ACC112 (cell line): ENCODE data around the gene RSPH9.

Experiments used
- H2AFZ ChIP-seq: fragments of 200-600 bp; sonication (generic); one replicate; pipeline ENCODE4 v1.6.0; 2017; ENCODE audit warnings: antibody characterized with exemption, low read length; ENCODE audit not compliant: unreplicated experiment
- H3K27ac ChIP-seq: fragments of 200-600 bp; sonication (generic); 2 replicates; pipeline ENCODE4 v1.5.1; 2014; ENCODE audit warnings: low read depth, mild to moderate bottlenecking, antibody characterized with exemption, low read length, moderate library complexity
- H3K27me3 ChIP-seq: fragments of 200-600 bp; sonication (generic); 2 replicates; pipeline ENCODE4 v1.6.1; 2014; ENCODE audit warnings: mild to moderate bottlenecking, antibody characterized with exemption, low read length, moderate library complexity, mixed read lengths; ENCODE audit not compliant: insufficient read depth
- H3K36me3 ChIP-seq: fragments of 200-600 bp; sonication (generic); 2 replicates; pipeline ENCODE4 v1.6.1; 2016; ENCODE audit warnings: mild to moderate bottlenecking, antibody characterized with exemption, low read length, moderate library complexity, mixed read lengths; ENCODE audit not compliant: insufficient read depth
- H3K4me1 ChIP-seq: fragments of 200-600 bp; sonication (generic); one replicate; pipeline ENCODE4 v1.6.1; 2016; ENCODE audit warnings: low read length, mixed read lengths; ENCODE audit not compliant: insufficient read depth, unreplicated experiment, control insufficient read depth
- H3K4me3 ChIP-seq: fragments of 200-600 bp; sonication (generic); 2 replicates; pipeline ENCODE4 v1.5.1; 2014; ENCODE audit warnings: mild to moderate bottlenecking, low read depth, low read length
- H3K79me2 ChIP-seq: fragments of 200-600 bp; sonication (generic); one replicate; pipeline ENCODE4 v1.6.0; 2016; ENCODE audit warnings: low read length; ENCODE audit not compliant: control insufficient read depth, unreplicated experiment, insufficient read depth

The RSPH9 gene

GRCh38 chr6:43616725-43617472 is 27.9 kb upstream of the RSPH9 start:
- Histone ChIP-seq H3K27me3 (no peaks in the 10 kb centered on the region), H3K27ac (no peak overlapping the region), H3K79me2 (no peaks in the 10 kb centered on the region), H3K36me3 (peaks cover 34% of the 10 kb centered on the region), H3K4me1 (peaks cover 8% of the 10 kb centered on the region), H3K4me3 (no peak overlapping the region), H2AFZ (no peak overlapping the region)

DNA sequence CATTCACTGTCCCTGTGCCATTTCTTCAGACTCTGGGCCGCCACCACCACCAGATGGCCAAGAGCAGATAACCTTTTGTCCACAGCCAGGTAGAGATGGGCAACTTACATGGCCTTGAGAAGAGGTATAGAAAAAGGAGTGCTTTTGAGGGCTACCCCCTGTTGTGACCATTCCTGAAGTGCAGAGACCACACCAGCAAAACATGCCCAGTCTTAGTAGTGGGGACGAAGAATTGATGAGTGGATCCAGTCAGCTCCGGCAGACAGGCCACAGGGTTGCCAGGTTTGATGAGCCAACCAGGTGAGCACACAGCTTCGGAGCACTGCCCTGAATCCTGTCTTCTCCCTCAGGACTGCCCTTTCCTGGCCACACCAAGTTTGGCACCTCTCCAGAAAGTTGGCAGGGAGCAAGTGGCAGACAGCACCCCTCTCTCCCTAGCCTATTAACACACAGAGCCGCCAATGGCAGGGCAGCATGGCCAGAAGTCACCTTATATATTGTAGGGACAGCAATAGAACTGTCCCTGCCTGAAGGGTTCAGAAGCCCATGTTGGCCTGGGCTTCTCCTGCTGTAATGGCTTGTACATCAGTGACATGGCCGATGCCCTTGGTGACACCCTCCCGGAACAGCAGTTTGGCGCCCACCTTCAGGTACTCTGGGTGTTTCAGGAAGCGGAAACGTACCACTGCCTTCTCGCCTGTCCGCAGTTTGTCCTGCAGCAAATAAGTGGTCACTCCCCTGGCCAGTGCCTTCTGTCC is 23.6 kb upstream of the RSPH9 start:
- peaks cover 5% of the 10 kb centered on the region for H3K4me1 ChIP-seq
- peaks cover 13% of the 10 kb centered on the region for H3K79me2 ChIP-seq
- H3K27me3 ChIP-seq = no peaks in the 10 kb centered on the region
- H3K4me3 ChIP-seq = no peak overlapping the region
- no peak overlapping the region for H3K27ac ChIP-seq
- peaks cover 56% of the 10 kb centered on the region for H3K36me3 ChIP-seq
- no peak overlapping the region for H2AFZ ChIP-seq

- peaks cover 59% of the 10 kb centered on the region for H3K36me3 ChIP-seq
These were observed 23.0 kb upstream of the RSPH9 start for GRCh38 chr6:43621836-43622180.

DNA sequence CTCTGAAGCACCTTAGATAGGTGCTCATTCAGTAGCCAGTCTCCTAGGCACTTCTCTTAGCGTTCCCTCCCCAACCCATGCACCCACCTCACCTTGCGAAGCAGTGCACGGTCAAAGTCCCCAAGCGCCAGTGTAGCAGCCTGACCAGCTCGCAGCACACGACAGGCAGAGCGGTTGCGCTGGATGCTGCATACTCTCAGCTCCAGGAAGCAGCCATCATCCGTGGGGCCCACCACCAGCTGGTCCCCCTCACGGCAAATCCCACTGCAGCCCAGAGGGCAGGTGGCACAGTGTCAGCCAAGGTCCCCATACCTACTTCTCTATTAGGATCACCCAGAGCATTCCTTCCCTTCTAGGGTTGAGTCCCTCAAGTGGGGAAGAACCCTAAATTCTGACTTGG is 22.3 kb upstream of the RSPH9 start:
- no peak overlapping the region for H3K27ac ChIP-seq
- H3K36me3 ChIP-seq = peaks cover 59% of the 10 kb centered on the region

More at GRCh38 chr6:43621836-43622180, 23.0 kb upstream of the RSPH9 start:
- H3K27me3 ChIP-seq = no peaks in the 10 kb centered on the region
- H3K27ac ChIP-seq = no peak overlapping the region
- peaks cover 11% of the 10 kb centered on the region for H3K4me1 ChIP-seq
- H3K4me3 ChIP-seq = no peak overlapping the region
- no peak overlapping the region for H2AFZ ChIP-seq
- peaks cover 19% of the 10 kb centered on the region for H3K79me2 ChIP-seq

DNA sequence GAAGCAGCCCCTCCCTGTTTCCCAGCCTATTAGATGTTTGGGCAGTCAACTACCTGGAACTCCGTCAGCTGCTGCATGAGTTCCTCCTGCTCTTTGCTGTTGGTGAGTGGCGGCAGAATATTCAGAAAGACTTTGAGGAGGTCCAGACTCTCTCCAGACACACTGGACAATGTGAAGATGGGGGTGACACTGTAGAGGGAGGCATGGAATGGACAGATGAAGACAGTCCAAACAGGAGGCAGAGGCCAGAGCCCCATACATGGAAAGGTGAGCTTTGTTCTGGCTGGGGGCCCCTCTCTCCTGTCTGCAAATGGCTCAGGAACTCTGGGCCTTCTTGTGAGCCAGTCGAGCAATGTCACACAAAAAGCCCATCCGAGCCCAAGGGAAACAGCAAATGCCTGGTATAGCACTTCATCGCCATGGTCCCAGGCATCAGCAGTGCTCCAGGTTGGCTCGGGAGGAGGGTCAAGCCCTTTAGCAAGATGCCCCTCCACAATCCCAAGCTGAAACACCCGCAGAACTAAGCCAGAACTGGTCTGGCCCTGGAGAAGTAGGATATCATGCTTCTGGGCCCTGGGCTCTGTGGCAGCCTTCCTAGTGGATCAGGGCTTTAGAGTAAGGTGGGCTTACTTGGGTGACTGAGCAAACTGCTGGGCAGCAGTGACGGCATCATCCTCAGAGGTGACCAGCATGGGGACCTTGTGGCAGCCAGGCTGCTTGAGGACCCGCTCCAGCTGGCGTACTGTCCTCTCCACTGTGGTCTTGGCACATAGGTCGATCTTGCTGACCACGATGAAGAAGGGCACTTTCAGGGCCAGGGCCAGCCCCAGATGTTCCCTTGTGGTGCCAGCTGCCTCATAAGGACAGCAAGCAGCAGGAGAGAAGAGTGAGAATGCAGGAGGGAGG is 20.7 kb upstream of the RSPH9 start:
- Histone ChIP-seq H3K4me3 (no peak overlapping the region), H3K4me1 (peaks cover 21% of the 10 kb centered on the region), H2AFZ (no peak overlapping the region), H3K36me3 (peaks cover 59% of the 10 kb centered on the region), H3K27me3 (no peaks in the 10 kb centered on the region), H3K79me2 (peaks cover 40% of the 10 kb centered on the region), H3K27ac (no peak overlapping the region)

More for the DNA sequence above, 22.3 kb upstream of the RSPH9 start:
- Histone ChIP-seq H3K4me1 (peaks cover 17% of the 10 kb centered on the region), H3K79me2 (peaks cover 26% of the 10 kb centered on the region), H3K27me3 (no peaks in the 10 kb centered on the region), H3K4me3 (no peak overlapping the region), H2AFZ (no peak overlapping the region)

DNA sequence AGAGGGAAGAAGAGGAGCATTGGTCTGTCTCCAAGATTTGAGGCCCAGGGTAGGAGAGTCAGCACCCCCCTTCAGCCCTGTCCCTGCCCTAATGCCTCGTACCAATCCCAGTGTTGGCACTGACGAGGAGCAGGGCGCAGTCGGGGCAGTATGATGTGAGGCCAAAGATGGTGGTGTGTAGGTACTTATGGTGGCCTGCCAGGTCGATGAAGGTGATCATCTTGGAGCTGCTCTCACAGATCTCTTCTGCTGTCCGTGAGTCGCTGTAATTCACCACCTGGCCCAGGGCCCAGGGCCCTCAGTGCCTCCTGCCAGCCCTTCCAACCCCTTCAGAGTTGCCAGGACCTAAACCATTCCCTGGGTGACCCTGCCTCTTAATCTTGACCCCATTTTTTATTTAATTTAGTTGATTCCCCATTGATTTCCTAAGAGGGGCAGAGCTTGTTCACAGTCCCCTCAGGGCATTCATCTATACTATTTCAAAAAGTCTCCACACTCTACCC is 20.0 kb upstream of the RSPH9 start:
- Histone ChIP-seq H3K4me1 (peaks cover 21% of the 10 kb centered on the region), H3K79me2 (peaks cover 40% of the 10 kb centered on the region), H3K4me3 (no peak overlapping the region), H2AFZ (no peak overlapping the region), H3K27me3 (no peaks in the 10 kb centered on the region), H3K27ac (no peak overlapping the region), H3K36me3 (peaks cover 55% of the 10 kb centered on the region)

- 0 out of 2 replicates have a peak overlapping the region, but pooled peaks have one; percentile 99 for H3K4me3 ChIP-seq
- H3K27ac ChIP-seq = peak overlapping the region; percentile 93; the same call in 1 of the 2 replicates
- H3K4me1 ChIP-seq = peaks cover 25% of the 10 kb centered on the region
- H2AFZ ChIP-seq = no peak overlapping the region
- peaks cover 50% of the 10 kb centered on the region for H3K36me3 ChIP-seq
- peaks cover 40% of the 10 kb centered on the region for H3K79me2 ChIP-seq
- no peaks in the 10 kb centered on the region for H3K27me3 ChIP-seq
These were observed 19.3 kb upstream of the RSPH9 start for GRCh38 chr6:43625393-43625992.

DNA sequence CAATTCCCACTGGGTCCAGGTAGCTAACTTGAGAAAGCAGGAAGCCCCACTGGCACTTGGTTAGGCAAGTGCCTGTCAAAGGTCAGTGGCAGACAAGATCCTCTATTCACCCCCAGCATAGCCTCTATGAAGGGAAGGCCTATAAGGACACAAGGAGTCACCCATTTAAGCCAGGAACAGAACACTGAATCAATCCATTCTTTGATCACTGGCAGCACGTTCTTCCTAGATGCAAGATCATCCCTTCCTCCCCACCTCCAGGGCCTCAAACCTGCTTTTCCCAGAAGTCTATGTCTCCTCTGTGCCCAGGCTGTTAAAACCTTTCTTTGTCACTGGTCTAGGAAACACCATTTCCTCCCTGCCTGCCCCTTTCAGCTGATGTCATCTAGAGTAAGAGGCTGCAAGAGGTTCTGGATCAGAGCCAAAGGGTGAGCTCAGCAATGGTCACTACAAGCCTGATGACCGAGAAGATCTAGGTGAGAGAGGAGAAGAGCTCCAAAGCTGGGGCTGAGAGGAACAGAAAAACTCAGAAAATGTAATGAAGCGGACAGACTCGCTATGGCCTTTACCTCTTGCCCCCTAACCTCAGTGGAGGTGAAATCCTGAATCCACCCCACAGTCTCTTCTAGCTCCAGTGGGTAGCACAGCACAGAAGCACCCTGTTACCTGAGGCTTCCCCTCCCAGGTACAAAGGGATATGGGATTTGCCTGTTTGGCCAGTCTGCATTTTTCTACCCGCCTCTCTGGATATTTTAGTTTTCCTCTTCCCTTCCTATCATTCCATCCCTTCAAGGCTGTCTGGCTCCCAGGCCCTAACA is 17.6 kb upstream of the RSPH9 start:
- H3K36me3 ChIP-seq = peaks cover 36% of the 10 kb centered on the region
- no peaks in the 10 kb centered on the region for H3K27me3 ChIP-seq
- peak overlapping the region; percentile 99 for H3K4me3 ChIP-seq
- H3K4me1 ChIP-seq = peaks cover 31% of the 10 kb centered on the region
- H2AFZ ChIP-seq = no peak overlapping the region
- H3K79me2 ChIP-seq = peaks cover 40% of the 10 kb centered on the region
- peak overlapping the region; percentile 93 for H3K27ac ChIP-seq

- Histone ChIP-seq H3K27me3 (no peaks in the 10 kb centered on the region), H3K4me1 (peaks cover 31% of the 10 kb centered on the region), H3K4me3 (peak overlapping the region; percentile 99), H2AFZ (no peak overlapping the region), H3K79me2 (peaks cover 40% of the 10 kb centered on the region), H3K27ac (peak overlapping the region; percentile 90), H3K36me3 (peaks cover 24% of the 10 kb centered on the region; the same call in 1 of the 2 replicates)
These were observed 16.3 kb upstream of the RSPH9 start for GRCh38 chr6:43628393-43629103.
